Astrocyte (in vitro differentiated cells and primary cell): ENCODE measurements around the gene CBR4. TPM values are rescaled to one million over a fixed set of nuclear protein-coding genes. Genes with fewer than 3 reads are reported as not detected.

Source experiments
- DNase-seq: peaks from one replicate; pipeline ENCODE4 v3.0.0-alpha.2; 2010; ENCODE audit warnings: low read depth
- FAIRE-seq: peaks from 2 replicates; lab custom pipeline; 2011; peaks lifted over from hg19 to GRCh38; lab: Jason Lieb, UNC
- H2AFZ ChIP-seq: 2 replicates; pipeline ENCODE4 v1.6.0; 2012; ENCODE audit warnings: low read depth, low read length, inconsistent platforms
- H3K27ac ChIP-seq: 2 replicates; pipeline ENCODE4 v1.5.1; 2011; ENCODE audit warnings: low read depth, low read length, inconsistent platforms
- H3K27me3 ChIP-seq: 2 replicates; pipeline ENCODE4 v1.6.0; 2011; ENCODE audit warnings: low read length, inconsistent platforms; ENCODE audit not compliant: insufficient read depth
- H3K36me3 ChIP-seq: 2 replicates; pipeline ENCODE4 v1.5.1; 2011; ENCODE audit warnings: low read length, inconsistent platforms; ENCODE audit not compliant: insufficient read depth
- H3K4me1 ChIP-seq: 2 replicates; pipeline ENCODE4 v1.5.1; 2011; ENCODE audit warnings: low read length, inconsistent platforms; ENCODE audit not compliant: insufficient read depth
- H3K4me2 ChIP-seq: 2 replicates; pipeline ENCODE4 v1.6.0; 2012; ENCODE audit warnings: low read length, inconsistent platforms
- H3K4me3 ChIP-seq: 2 replicates; pipeline ENCODE4 v1.5.1; 2011; ENCODE audit warnings: low read depth, mild to moderate bottlenecking, low read length, inconsistent platforms; ENCODE audit not compliant: insufficient read depth
- H3K79me2 ChIP-seq: 2 replicates; pipeline ENCODE4 v1.6.0; 2012; ENCODE audit warnings: mild to moderate bottlenecking, low read length, inconsistent platforms; ENCODE audit not compliant: insufficient read depth
- H3K9ac ChIP-seq: 2 replicates; pipeline ENCODE4 v1.6.0; 2012; ENCODE audit warnings: mild to moderate bottlenecking, low read length, inconsistent platforms
- H3K9me3 ChIP-seq: 2 replicates; pipeline ENCODE4 v1.5.1; 2012; ENCODE audit warnings: low read depth, mild to moderate bottlenecking, low read length, inconsistent platforms; ENCODE audit not compliant: insufficient read depth
- H4K20me1 ChIP-seq: 2 replicates; pipeline ENCODE4 v1.6.0; 2012; ENCODE audit warnings: low read length, inconsistent platforms; ENCODE audit not compliant: insufficient read depth
- H3K27ac Mint-ChIP-seq: one replicate; pipeline ENCODE4 v1.8.0; 2021; ENCODE audit warnings: mild to moderate bottlenecking, mixed read lengths; ENCODE audit not compliant: unreplicated experiment
- H3K27me3 Mint-ChIP-seq: one replicate; pipeline ENCODE4 v1.8.0; 2021; ENCODE audit warnings: low read depth, mixed read lengths; ENCODE audit not compliant: unreplicated experiment
- H3K36me3 Mint-ChIP-seq: one replicate; pipeline ENCODE4 v1.8.0; 2021; ENCODE audit warnings: low read depth, mixed read lengths; ENCODE audit not compliant: unreplicated experiment
- H3K4me1 Mint-ChIP-seq: one replicate; pipeline ENCODE4 v1.8.0; 2021; ENCODE audit warnings: low read depth, mixed read lengths; ENCODE audit not compliant: unreplicated experiment
- H3K4me3 Mint-ChIP-seq: one replicate; pipeline ENCODE4 v1.8.0; 2021; ENCODE audit warnings: mild to moderate bottlenecking, moderate library complexity, mixed read lengths; ENCODE audit not compliant: unreplicated experiment
- H3K9me3 Mint-ChIP-seq: one replicate; pipeline ENCODE4 v1.8.0; 2021; ENCODE audit warnings: mild to moderate bottlenecking, mixed read lengths; ENCODE audit not compliant: unreplicated experiment
- EZH2 ChIP-seq: IDR thresholded peaks from 2 replicates; pipeline ENCODE4 v1.6.1; 2012; ENCODE audit warnings: mild to moderate bottlenecking, low read length, inconsistent platforms; ENCODE audit not compliant: insufficient read depth
- total RNA-seq: library from RNA; stranded (reverse); gene quantifications from 2 replicates; pipeline ENCODE4 v1.2.1, GENCODE V29; 2021
- TF ChIP-seq, protein P1 (sequence below): IDR thresholded peaks from 2 replicates; pipeline ENCODE4 v1.5.1; 2011; ENCODE audit warnings: low read depth, mild to moderate bottlenecking, inconsistent platforms, low read length, moderate library complexity; ENCODE audit not compliant: insufficient read depth

CBR4 gene
- total RNA-seq, 1 donor from 2014 or later, result 16.8 TPM

DNA sequence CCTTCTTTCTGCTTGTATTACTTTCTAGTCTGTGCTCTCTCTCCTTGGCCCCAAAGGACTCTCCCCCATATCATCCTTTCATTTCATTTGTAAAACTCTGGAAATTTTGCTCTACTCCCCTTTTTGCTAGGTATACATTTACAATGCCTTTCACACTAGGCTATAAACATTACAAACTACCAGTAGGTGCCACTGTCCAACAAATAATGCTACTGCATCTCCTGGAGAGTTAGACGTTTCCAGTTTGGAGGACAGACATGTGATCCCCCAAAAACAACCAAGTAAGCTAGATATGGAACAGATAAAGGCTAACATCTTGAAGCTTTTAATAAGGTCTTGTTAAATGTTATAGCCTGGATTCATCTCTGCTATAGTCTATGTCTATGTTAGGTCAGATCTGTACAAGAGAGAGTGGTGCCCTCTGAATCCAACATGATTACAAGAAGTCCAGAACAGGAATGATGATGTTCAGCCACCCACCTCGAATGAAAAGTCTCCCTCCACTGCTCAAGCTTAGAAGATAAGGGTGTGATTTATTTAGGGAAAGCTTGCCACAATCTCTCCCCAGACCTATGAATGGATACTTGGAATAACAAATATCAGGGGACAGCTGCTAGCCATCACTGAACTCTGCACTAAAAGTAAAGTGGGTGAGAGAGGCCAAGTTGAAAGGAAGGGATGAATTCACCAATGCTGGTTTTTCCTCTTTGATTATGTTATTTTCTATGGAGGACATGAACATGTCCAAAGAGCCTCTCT, 14.3 kb downstream of the CBR4 start:
- Histone ChIP-seq H3K36me3 (peaks cover under 1% of the 10 kb centered on the region), H3K4me2 (no peak overlapping the region)
- TF ChIP-seq, protein P1, sequence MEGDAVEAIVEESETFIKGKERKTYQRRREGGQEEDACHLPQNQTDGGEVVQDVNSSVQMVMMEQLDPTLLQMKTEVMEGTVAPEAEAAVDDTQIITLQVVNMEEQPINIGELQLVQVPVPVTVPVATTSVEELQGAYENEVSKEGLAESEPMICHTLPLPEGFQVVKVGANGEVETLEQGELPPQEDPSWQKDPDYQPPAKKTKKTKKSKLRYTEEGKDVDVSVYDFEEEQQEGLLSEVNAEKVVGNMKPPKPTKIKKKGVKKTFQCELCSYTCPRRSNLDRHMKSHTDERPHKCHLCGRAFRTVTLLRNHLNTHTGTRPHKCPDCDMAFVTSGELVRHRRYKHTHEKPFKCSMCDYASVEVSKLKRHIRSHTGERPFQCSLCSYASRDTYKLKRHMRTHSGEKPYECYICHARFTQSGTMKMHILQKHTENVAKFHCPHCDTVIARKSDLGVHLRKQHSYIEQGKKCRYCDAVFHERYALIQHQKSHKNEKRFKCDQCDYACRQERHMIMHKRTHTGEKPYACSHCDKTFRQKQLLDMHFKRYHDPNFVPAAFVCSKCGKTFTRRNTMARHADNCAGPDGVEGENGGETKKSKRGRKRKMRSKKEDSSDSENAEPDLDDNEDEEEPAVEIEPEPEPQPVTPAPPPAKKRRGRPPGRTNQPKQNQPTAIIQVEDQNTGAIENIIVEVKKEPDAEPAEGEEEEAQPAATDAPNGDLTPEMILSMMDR, result peak; percentile 20
- TF ChIP-seq EZH2, result no peak

GRCh38 chr4:168994958-168995357, 15.1 kb downstream of the CBR4 start:
- Histone ChIP-seq H3K79me2 (no peaks in the 10 kb centered on the region), H3K4me1 (peaks cover 8% of the 10 kb centered on the region), H3K27ac (no peak overlapping the region), H3K36me3 (peaks cover 2% of the 10 kb centered on the region), H2AFZ (no peak overlapping the region), H3K4me3 (no peak overlapping the region), H3K9me3 (no peaks in the 10 kb centered on the region), H3K4me2 (no peak overlapping the region), H3K27me3 (no peaks in the 10 kb centered on the region), H3K9ac (no peak overlapping the region), H4K20me1 (no peaks in the 10 kb centered on the region)
- Mint-ChIP-seq H3K9me3 (no peaks in the 10 kb centered on the region), H3K27me3 (no peaks in the 10 kb centered on the region), H3K4me1 (peaks cover 17% of the 10 kb centered on the region), H3K27ac (no peak overlapping the region), H3K4me3 (no peak overlapping the region), H3K36me3 (peaks cover 5% of the 10 kb centered on the region)
- FAIRE-seq (no peak), DNase-seq (no peak)
- no peak for TF ChIP-seq EZH2
- TF ChIP-seq, protein P1, result no peak

More for the DNA sequence above, 14.3 kb downstream of the CBR4 start:
- FAIRE-seq (no peak), DNase-seq (no peak)
- Mint-ChIP-seq H3K27ac (no peak overlapping the region), H3K27me3 (no peaks in the 10 kb centered on the region), H3K4me3 (no peak overlapping the region), H3K36me3 (peaks cover 5% of the 10 kb centered on the region), H3K9me3 (no peaks in the 10 kb centered on the region), H3K4me1 (peaks cover 23% of the 10 kb centered on the region)
- H3K9ac ChIP-seq, result no peak overlapping the region
- no peak overlapping the region for H2AFZ ChIP-seq
- H3K27ac ChIP-seq, result no peak overlapping the region
- no peaks in the 10 kb centered on the region for H4K20me1 ChIP-seq
- no peaks in the 10 kb centered on the region for H3K9me3 ChIP-seq
- peaks cover 8% of the 10 kb centered on the region for H3K4me1 ChIP-seq
- no peaks in the 10 kb centered on the region for H3K79me2 ChIP-seq
- H3K4me3 ChIP-seq, result no peak overlapping the region
- H3K27me3 ChIP-seq, result no peaks in the 10 kb centered on the region
